Liver (tissue), 9 donors: ENCODE measurements around the gene RANBP17. TPM values are rescaled to one million over a fixed set of nuclear protein-coding genes. Genes with fewer than 3 reads are reported as not detected.
"Not testable (repeated sequence)": the region's sequence is repeated elsewhere in the genome, so short reads cannot be mapped to it uniquely, and the experiment has no call there.

ENCODE experiments used
- DNase-seq: peaks from one replicate; pipeline ENCODE4 v3.0.0-alpha.2; 2017; ENCODE audit warnings: low spot score
- H3K27ac ChIP-seq, 2 donors: one replicate each; pipeline ENCODE4 v1.7.0; 2013; ENCODE audit warnings: inconsistent platforms in 2 of 2, low read length in 2 of 2, control low read depth in 1 of 2, low read depth in 1 of 2, mild to moderate bottlenecking in 1 of 2
- H3K27me3 ChIP-seq, 4 donors: one replicate each; pipeline versions ENCODE4 v1.6.1 to v1.7.0; 2013; ENCODE audit warnings: low read length in 3 of 4, inconsistent platforms in 1 of 4, mild to moderate bottlenecking in 1 of 4, moderate library complexity in 1 of 4; ENCODE audit not compliant: control insufficient read depth in 4 of 4, insufficient read depth in 4 of 4
- H3K36me3 ChIP-seq, 4 donors: one replicate each; pipeline versions ENCODE4 v1.6.1 to v1.7.0; 2013; ENCODE audit warnings: low read length in 3 of 4, mild to moderate bottlenecking in 3 of 4, low read depth in 1 of 4, moderate library complexity in 1 of 4; ENCODE audit not compliant: control insufficient read depth in 4 of 4, insufficient read depth in 3 of 4
- H3K4me1 ChIP-seq, 4 donors: one replicate each; pipeline versions ENCODE4 v1.6.1 to v1.7.0; 2013; ENCODE audit warnings: low read length in 3 of 4, mild to moderate bottlenecking in 3 of 4, moderate library complexity in 1 of 4; ENCODE audit not compliant: control insufficient read depth in 4 of 4, insufficient read depth in 4 of 4
- H3K4me3 ChIP-seq, 3 donors: one replicate each; pipeline versions ENCODE4 v1.6.1 to v1.7.0; 2013; ENCODE audit warnings: low read length in 3 of 3, control low read depth in 1 of 3, low read depth in 1 of 3, mild to moderate bottlenecking in 1 of 3
- H3K9ac ChIP-seq, 2 donors: one replicate each; pipeline ENCODE4 v1.7.0; 2013; ENCODE audit warnings: low read length in 2 of 2, mild to moderate bottlenecking in 2 of 2, moderate library complexity in 2 of 2, control low read depth in 1 of 2, low read depth in 1 of 2
- H3K9me3 ChIP-seq, 4 donors: one replicate each; pipeline versions ENCODE4 v1.6.1 to v1.7.0; 2013; ENCODE audit warnings: low read length in 3 of 4; ENCODE audit not compliant: control insufficient read depth in 4 of 4
- ATF3 ChIP-seq: IDR thresholded peaks from 2 replicates; pipeline ENCODE4 v1.6.1; 2016; ENCODE audit warnings: antibody characterized with exemption
- CTCF ChIP-seq: fragments of 150-350 bp; IDR thresholded peaks from 2 replicates; pipeline ENCODE4 v1.5.1; 2017; ENCODE audit warnings: improper control_type of control experiment, low read depth, low read length; ENCODE audit not compliant: missing input control
- EGR1 ChIP-seq, 2 donors: IDR thresholded peaks; 2 replicates each; pipeline ENCODE4 v1.6.1; 2016 to 2018; ENCODE audit warnings: antibody characterized with exemption in 2 of 2, low read depth in 2 of 2
- FOXA2 ChIP-seq: IDR thresholded peaks from 2 replicates; pipeline ENCODE4 v1.6.1; 2016; ENCODE audit warnings: antibody characterized with exemption
- GABPA ChIP-seq, 2 donors: IDR thresholded peaks in 1 of 2; conservative IDR thresholded peaks in 1 of 2; 2 replicates each; pipeline ENCODE4 v1.6.1; 2016; ENCODE audit warnings: antibody characterized with exemption in 2 of 2, mild to moderate bottlenecking in 1 of 2, moderate library complexity in 1 of 2
- HNF4A ChIP-seq, 2 donors: conservative IDR thresholded peaks; 2 replicates each; pipeline ENCODE4 v1.6.1; 2016; ENCODE audit warnings: antibody characterized with exemption in 2 of 2, mild to moderate bottlenecking in 2 of 2
- JUND ChIP-seq, 2 donors: IDR thresholded peaks; 2 replicates each; pipeline ENCODE4 v1.6.1; 2016; ENCODE audit warnings: antibody characterized with exemption in 2 of 2
- MAX ChIP-seq: IDR thresholded peaks from 2 replicates; pipeline ENCODE4 v1.6.1; 2016; ENCODE audit warnings: antibody characterized with exemption
- NR2F2 ChIP-seq: IDR thresholded peaks from 2 replicates; pipeline ENCODE4 v1.6.1; 2016; ENCODE audit warnings: antibody characterized with exemption
- REST ChIP-seq: IDR thresholded peaks from 2 replicates; pipeline ENCODE4 v1.6.1; 2016; ENCODE audit warnings: antibody characterized with exemption, mild to moderate bottlenecking
- RXRA ChIP-seq, 2 donors: IDR thresholded peaks; 2 replicates each; pipeline ENCODE4 v1.6.1; 2017 to 2018; ENCODE audit warnings: antibody characterized with exemption in 2 of 2, mild to moderate bottlenecking in 1 of 2
- SP1 ChIP-seq: IDR thresholded peaks from 2 replicates; pipeline ENCODE4 v1.6.1; 2018; ENCODE audit warnings: antibody characterized with exemption, mild to moderate bottlenecking
- TAF1 ChIP-seq: conservative IDR thresholded peaks from 2 replicates; pipeline ENCODE4 v1.6.1; 2016; ENCODE audit warnings: antibody characterized with exemption, mild to moderate bottlenecking
- WGBS: extraction: QIAGEN DNeasy Blood & Tissue Kit; methylation state at CpG from one replicate; pipeline ENCODE4 v1.1.7; 2013; 5-methylcytosine and 5-hydroxymethylcytosine counted together
- polyA plus RNA-seq, 2 donors: library from polyadenylated mRNA; stranded (reverse) in 1 of 2; unstranded in 1 of 2; fragments of 200-250 nt in 1 of 2; fragments of >200 nt in 1 of 2; fragmentation: Nextera tagmentation in 1 of 2; extraction: Ambion mirVana in 1 of 2; gene quantifications; one replicate each; pipeline versions ENCODE4 v1.2.1 to v1.2.3, GENCODE V29; 2013 to 2015
- total RNA-seq, 2 donors: library from RNA; depleted of rRNA; stranded (reverse); fragments of >200 nt; gene quantifications; one replicate each; pipeline ENCODE4 v1.2.3, GENCODE V29; 2014
- TF ChIP-seq, protein P1 (sequence below): IDR thresholded peaks from 2 replicates; pipeline ENCODE4 v1.6.1; 2016; ENCODE audit warnings: antibody characterized with exemption
- donor health status: healthy.
- donor health status: healthy.
- donor health status: healthy.
- donor health status: healthy.
- donor health status: healthy.

RANBP17 gene
- total and polyA plus RNA-seq, 4 donors, result 0.83 to 10.8 (median 7.9) TPM

DNA sequence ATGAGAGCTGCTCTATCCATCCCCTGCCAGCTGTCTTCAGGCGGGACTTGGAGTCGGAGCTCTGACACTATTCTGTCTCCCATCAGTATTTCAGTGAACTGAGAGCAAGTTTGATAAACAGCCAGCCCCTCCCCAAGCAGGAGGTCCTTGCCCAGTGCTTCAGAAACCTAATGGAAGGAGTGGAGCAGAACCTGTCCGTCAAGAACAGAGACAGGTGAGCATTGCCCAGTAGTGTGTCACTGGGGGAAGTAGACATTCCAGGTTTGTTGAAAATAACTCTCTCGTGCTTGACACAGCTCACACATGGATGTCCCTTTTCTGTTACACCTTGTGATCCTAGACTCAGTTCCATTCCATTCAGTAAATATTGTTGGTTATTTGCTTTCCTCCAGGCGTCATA lies 434.0 kb downstream of the RANBP17 start (continued):
- no peak for TF ChIP-seq CTCF

- H3K4me1 ChIP-seq, H3K4me3 ChIP-seq, H3K27me3 ChIP-seq, H3K9me3 ChIP-seq, DNase-seq, H3K27ac ChIP-seq, H3K9ac ChIP-seq, H3K36me3 ChIP-seq: not testable (repeated sequence)
- 97% methylated on average over 6 of the region's 6 CpGs for WGBS
Observed at GRCh38 chr5:171297941-171298340, 436.1 kb downstream of the RANBP17 start.

DNA sequence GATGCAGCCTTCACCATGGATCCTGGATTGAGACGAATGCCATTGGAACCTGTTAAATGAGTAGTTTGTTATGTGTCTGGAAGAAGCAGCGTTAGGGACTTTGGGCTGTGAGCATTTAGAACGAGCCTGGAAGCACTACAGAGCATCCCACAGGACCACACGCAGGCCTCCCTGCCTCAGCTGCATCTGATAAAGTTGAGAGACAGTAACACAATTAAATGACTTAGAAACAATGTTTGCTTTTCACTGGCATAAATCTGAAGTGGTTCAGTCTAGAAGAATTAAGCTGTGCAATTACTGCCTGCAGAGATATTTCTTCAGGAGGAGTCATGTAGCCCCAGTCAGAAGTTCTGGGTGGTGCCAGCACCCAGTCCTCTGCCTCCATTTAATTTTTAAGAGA lies 437.4 kb downstream of the RANBP17 start:
- no peak for DNase-seq
- Histone ChIP-seq H3K4me3 (no peak overlapping the region), H3K9me3 (no peaks in the 10 kb centered on the region), H3K27me3 (peaks cover 0 to 3% (median 2%) of the 10 kb centered on the region in 4 donors), H3K36me3 (peaks cover 0 to under 1% (median 0%) of the 10 kb centered on the region in 4 donors), H3K27ac (no peak overlapping the region), H3K4me1 (no peaks in the 10 kb centered on the region), H3K9ac (no peak overlapping the region)
- no peak for TF ChIP-seq SP1
- TF ChIP-seq TAF1, result no peak
- TF ChIP-seq REST, result no peak
- no peak for TF ChIP-seq HNF4A (conservative IDR thresholded peaks at IDR 0.05)
- TF ChIP-seq GABPA (IDR thresholded peaks at IDR 0.05 in 1 of 2, conservative IDR thresholded peaks at IDR 0.05 in 1 of 2), result no peak
- TF ChIP-seq EGR1 (IDR thresholded peaks at IDR 0.05; ENCODE audit: low read depth in 2 of 2), result no peak
- TF ChIP-seq MAX, result no peak
- no peak for TF ChIP-seq ATF3
- TF ChIP-seq JUND (IDR thresholded peaks at IDR 0.05), result no peak
- no peak for TF ChIP-seq FOXA2
- no peak for TF ChIP-seq NR2F2
- TF ChIP-seq, protein P1, sequence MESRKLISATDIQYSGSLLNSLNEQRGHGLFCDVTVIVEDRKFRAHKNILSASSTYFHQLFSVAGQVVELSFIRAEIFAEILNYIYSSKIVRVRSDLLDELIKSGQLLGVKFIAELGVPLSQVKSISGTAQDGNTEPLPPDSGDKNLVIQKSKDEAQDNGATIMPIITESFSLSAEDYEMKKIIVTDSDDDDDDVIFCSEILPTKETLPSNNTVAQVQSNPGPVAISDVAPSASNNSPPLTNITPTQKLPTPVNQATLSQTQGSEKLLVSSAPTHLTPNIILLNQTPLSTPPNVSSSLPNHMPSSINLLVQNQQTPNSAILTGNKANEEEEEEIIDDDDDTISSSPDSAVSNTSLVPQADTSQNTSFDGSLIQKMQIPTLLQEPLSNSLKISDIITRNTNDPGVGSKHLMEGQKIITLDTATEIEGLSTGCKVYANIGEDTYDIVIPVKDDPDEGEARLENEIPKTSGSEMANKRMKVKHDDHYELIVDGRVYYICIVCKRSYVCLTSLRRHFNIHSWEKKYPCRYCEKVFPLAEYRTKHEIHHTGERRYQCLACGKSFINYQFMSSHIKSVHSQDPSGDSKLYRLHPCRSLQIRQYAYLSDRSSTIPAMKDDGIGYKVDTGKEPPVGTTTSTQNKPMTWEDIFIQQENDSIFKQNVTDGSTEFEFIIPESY, result no peak
- TF ChIP-seq RXRA (IDR thresholded peaks at IDR 0.05), result no peak
- WGBS, result 92% methylated on average over 4 of the region's 4 CpGs
